GM18909 (cell line): ENCODE measurements around the gene SRRM4.
"Not testable (repeated sequence)": the region's sequence is repeated elsewhere in the genome, so short reads cannot be mapped to it uniquely, and the experiment has no call there.

Experiments
- ATAC-seq: cut with Tn5 transposase; IDR thresholded peaks from one replicate; pipeline ENCODE4 v1.9.1; 2021; ENCODE audit warnings: mild to moderate bottlenecking; ENCODE audit not compliant: unreplicated experiment, poor library complexity

Gene SRRM4

DNA sequence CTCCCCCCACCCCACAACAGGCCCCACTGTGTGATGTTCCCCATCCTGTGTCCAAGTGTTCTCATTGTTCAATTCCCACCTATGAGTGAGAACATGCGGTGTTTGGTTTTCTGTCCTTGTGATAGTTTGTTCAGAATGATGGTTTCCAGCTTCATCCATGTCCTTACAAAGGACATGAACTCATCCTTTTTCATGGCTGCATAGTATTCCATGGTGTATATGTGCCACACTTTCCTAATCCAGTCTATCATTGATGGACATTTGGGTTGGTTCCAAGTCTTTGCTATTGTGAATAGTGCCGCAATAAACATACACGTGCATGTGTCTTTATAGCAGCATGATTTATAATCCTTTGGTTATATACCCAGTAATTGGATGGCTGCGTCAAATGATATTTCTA, 123.6 kb downstream of the SRRM4 start:
- not testable (repeated sequence) for ATAC-seq

DNA sequence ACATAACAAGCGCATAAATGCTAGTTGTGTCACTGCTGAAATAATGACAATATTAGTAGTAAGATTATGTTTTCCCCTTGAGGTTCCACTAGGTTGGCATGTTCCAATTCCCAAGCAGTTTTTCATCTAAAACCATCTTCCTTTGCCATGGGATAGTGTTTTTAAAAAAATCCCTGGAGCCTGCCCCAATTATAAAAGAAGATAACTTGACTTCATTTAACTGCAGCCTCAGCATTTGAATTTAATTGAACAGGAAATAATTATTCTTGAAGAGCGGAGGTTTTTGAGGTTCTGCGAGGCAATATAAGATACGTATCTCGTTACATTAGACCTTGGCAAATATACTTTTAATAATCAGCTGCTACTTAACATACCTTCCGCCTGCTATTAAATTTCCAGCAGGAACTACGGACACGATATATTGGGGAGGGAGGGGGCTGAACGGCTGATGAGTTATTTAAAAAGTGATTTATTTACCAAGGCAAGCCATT, 132.2 kb downstream of the SRRM4 start:
- no peak for ATAC-seq

DNA sequence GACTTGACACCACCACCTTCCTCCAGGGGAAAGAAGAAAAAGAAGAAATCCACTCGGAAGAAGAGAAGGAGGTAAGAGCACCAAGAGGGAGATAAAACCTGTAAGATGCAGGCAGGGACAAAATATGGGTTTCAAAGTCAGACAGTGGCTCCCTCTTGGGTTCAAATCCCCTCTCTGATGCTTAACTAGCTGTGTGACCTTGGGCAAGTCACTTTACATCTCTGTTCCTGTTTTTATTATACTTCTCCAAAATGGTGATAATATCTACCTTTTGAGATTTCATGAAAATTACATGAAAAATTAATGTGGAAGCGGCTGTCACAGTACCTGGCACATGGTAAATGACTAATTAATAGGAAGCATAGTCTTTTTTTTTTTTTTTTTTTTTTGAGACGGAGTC, 133.0 kb downstream of the SRRM4 start:
- ATAC-seq = no peak

DNA sequence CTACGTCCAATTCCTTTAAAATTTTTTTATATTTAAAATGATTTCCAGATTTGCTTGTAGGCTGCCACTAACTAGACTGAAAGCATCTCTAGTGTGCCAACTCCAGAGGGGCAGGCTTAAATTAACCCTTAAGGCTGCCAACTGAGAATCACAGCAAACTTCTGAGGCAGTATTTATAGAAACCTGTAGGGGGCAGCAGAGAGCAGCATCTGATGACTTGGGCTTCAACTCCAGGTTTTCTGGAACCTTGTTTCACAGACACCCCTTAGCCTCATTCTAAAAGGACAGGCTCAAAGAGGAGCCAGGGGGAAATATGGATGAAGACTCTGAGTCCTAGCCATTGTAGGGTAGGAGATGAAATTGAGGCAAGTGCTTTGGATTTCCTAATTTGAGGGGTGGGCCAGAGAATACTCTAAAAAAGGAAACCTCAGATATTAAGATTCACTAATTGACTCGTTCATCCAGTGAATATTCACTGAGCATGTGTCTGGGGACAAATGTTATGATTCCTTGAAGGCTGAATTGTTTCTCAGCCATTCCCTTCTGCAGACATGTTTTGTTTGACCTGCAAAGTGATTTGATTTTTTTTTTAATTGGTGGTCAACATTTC, 134.1 kb downstream of the SRRM4 start:
- ATAC-seq = no peak

DNA sequence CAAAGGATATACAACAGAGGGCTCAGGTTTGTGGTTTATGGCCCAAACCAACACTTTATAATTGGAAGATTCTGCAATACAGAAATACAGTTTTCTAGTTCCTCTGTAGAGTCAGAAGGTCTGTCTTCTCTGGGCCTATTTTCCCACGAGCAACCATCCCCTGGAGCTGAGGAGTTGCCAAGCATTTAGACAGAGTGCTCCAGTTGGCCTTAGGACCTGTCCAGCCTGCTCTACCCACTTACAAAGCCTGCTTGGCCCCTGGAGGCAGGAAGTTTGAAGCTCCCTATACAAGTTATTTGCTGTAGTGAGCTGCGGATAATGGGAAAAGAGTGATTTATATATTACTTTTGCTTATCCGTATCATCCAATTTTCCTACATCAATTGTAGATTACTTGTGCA, 136.6 kb downstream of the SRRM4 start:
- ATAC-seq = no peak

DNA sequence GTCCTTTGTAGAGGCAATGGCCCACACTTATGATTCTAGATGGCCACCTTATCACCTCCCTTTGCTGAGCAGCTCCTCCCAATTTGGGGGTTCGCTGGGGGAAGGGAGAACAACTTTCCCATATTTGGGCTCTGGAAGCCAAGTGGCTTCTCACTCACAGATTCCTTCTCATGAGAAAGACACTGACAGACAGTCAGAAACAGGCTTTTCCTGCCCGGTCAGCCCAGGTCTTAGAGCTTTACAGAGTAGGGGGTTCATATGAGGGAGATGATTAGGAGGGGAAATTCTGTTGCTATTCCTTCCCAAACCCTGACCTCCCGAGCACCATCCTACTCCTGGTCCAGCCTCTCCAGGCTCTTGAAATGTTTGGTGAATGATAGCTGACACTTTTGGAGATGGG, 137.3 kb downstream of the SRRM4 start:
- no peak for ATAC-seq

DNA sequence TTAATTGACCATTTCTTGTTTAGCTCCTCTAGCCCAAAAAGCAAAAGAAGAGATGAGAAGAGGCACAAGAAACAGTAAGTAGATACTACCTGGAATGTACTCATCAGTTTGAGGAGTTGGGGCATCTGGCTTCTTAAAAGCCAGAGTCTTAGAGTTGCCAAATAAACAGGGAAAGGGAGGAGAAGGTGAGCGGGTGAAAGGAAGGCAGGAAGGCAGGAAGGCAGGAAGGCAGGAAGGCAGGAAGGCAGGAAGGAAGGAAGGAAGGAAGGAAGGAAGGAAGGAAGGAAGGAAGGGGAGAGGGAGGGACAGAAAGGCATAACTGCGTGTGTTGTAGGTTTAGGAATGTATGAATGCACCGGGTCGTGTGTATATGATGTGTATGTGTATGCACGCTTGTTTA, 140.7 kb downstream of the SRRM4 start:
- ATAC-seq = no peak

DNA sequence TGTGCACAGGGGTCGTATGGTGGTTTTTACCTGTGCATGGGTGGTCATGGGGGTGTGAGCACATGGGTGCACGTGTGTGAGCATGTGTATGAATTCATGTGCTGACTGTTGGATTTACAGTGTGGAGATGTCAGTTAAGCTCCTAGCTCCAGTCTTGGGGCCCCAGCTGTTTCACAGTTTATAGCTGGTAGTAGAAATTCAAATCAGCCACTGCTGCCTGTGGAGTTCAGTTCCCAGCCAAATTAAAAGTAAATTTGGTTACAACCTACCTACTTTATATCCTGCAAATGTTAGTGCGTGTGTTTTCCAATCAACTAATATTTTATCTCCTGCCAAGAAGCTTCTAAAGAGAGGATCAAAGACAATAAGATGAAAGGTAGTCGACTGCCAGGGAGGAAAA, 141.4 kb downstream of the SRRM4 start:
- ATAC-seq = no peak

DNA sequence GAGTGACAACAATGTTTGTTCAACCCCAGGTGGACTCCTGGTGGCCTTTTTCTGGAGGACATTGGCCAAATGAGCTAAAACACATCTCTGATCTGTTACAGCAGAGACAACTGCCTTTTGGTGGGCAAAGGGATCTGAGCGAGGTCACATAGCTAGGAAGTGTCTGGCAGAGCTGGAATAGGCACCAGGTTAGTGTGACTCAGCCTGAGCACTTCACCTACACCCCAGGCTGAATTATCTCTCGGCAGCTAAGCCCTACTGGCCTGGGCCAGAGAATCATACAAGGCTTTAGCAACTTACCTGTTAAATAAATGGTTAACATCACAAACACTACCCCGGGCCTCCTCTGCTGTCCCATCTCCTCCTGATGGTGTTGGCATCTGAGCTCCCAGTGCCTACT, 147.2 kb downstream of the SRRM4 start:
- no peak for ATAC-seq

DNA sequence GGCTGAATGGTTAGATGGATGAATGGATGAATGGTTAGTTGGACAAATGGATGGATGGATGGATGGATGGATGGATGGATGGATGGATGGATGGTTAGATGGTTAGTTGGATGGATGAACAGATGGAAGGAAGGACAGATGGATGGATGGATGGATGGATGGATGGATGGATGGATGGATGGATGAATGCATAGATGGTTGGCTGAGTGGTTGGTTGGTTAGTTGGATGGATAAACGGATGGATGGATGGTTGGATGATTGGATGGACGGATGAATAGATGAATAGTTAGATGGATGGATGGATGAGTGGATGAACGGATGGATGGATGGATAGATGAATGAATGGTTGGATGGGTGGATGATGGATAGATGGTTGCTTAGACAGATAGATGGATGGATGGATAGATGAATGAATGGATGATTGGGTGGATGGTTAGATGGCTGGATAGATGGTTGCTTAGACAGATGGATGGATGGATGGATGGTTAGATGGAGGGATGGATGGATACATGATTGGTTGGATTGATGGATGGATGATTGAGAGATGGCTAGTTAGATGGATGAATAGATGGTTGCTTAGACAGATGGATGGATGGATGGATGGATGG, 148.6 kb downstream of the SRRM4 start:
- ATAC-seq = no peak

DNA sequence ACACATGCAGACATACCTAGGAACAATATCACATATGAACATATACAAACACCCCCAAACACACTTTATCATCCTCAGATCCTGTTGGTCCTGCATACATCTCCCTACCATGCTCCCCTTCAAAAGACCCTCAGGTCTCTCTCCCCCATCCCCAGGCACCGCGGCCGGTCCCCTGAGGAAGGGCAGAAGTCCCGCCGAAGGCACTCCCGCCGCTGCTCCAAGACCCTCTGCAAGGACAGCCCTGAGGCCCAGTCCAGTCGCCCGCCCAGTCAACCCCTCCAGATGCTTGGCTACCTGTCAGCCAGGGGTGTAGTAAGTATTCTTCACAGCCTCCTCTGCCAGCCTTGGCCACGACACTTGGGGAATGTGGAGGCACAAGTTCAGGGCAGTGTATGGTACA, 149.2 kb downstream of the SRRM4 start:
- ATAC-seq = no peak

DNA sequence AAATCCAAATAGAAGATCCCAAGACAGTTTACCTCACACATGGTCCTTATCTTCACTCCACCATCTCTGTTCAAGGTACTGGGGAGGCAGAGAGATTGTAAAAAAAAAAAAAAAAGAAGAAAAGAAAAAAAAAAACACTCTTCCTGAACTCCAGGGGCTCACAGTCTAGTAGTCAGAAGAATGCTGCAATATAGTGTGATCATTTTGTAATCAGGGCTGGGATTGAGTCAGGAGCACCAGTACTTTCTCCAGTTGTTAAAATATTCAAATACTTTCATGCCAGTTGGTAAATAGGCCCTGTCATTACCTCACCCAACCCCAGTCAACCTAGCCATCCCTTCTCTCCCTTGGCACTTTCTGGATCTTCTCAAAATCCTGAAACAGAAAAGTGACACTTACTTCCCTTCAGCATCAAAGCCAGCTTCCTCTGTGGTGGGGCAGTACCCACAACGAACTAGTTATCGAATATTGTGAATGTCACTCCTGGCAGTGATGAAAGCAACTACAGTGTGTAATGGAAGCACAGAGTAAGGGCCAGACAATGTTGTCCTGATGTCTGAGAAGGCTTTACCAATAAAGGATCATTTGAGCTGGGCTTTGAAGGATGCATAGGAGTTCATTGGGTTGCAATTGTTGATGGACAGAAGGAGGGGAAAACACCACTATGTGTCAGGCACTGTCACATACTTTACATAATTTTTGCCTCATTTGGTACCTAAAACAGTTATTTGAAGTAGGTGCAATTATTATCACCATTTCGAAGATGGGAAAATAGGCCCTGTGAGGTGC, 153.1 kb downstream of the SRRM4 start:
- ATAC-seq = no peak

DNA sequence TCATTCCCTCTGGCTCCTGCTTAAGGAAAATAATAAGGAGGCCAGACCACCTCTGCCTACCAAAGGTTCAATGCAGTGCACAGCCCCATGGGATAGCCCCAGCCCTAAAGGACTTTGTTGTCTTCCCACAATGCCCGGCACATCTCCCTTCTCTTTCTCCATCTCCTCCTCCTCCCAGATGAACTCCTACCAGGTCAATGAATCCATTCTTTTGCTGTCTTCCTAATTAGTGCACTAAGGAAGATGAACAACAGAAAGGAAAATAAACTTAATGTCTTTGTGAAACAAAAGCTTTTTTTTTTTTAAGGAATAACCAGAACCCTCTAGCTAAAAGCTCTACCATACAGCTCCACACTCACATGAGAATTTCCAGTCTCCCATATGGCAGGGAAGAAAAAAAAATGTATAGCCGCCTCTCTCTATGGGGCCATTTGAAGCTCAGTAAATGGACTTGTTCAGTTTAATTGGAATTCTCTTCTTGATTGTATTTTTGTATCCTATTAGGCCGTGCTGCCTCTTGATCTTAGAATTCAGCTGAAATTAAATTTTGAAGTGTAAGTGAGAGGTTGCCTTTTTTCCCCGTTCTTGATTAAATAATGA, 155.6 kb downstream of the SRRM4 start:
- ATAC-seq = no peak

DNA sequence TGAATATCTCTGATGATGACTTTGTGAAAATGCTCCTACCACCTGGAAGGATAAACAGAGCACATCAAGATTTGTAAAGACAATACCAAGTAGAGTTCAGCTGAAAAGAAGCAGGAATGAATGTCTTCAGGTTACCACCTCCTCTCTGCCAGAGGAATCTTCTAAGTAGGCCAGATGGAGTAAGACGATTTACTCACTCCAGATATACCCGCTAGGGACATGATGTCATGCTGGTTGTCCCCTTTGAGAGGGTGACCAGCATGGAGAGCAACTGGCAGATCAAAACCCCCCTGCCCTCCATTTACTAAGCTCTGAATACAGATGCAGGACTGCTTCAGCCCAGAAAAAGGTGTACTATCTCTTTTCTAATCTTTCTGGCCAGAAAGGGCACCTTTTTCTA, 158.1 kb downstream of the SRRM4 start:
- ATAC-seq = no peak

DNA sequence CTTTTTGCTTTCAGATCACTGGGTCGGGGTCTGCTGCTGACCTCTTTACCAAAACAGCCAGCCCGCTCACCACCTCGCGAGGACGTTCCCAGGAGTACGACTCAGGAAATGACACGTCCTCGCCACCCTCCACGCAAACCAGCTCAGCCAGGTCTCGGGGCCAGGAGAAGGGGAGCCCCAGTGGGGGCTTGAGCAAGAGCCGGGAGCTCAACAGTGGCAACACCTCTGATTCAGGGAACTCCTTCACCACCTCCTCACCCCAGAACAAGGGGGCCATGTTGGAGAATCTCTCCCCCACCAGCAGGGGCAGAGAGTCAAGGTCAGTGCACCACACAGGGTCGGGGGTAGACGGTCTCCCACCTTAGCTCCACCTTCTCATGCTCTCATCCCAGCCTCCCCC, 164.0 kb downstream of the SRRM4 start:
- ATAC-seq = no peak

DNA sequence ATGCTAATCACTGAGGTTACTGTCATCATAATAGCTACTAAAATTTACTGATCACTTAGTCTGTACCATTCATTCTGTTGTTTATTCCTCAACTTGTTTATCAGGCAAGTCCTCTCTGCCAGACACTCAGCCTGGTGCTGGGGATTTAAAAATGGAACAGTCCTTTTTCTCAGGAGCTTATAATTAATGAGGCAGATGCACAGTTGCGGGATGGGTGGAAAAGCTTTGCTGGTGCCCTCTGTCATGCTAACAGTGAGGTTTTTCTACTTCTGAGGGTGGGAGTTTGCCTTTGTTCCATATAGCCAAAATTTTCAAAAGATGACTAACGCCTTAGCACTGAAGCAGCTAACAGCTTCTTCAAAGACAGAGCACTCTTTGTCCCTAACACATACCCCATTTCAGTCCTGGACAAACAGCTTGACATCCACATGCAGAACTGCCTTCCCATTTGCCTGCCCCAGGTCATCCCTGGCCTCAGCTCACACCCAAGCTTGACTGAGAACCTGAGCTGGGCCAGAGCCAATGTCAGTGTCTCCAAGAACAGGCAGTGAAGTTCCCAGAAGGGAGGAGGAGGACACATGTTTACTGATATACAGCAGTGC, 166.6 kb downstream of the SRRM4 start:
- ATAC-seq = no peak

DNA sequence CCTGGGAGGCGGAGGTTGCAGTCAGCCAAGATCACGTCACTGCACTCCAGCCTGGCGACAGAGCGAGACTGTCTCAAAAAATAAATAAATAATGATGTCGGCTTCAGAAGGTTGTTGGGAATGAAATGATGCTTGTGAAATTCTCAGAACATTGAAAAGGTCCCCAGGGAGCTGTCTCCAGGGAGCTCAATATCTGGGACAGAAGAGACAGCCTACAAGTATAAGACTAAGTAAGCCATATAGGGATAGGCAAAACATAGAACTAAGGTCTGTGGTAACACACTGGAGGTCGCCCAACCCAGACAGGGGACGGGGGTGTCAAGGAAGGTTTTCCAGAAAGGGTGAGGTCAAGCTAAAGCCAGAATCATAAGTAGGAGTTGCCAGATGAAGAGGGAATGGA, 167.9 kb downstream of the SRRM4 start:
- no peak for ATAC-seq

DNA sequence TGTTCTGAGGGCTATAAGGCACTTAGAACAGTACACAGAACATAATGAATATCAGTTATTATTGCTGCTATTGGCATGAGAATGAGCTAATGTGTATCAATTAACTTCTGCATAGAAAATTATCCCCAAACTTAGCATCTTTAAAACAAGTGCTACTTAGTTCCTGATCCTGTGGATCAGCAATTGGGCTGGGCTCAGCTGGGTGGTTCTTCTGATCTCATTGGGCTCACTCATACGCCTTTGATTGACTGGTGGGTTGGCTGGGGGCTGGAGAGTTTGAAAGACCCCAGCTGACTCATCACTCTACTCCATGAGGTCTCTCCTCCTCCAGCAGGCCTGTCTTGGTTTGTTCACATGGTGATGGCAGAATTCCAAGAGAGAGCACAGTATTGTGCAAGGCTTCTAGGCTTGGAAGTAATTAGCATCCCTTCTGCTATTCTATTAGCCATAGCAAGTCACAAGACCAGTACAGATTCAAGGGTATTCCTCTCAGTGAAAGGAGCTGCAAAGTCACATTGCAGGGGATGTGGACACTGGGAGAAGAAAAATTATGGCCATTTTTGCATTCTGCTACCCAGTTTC, 170.2 kb downstream of the SRRM4 start:
- no peak for ATAC-seq

DNA sequence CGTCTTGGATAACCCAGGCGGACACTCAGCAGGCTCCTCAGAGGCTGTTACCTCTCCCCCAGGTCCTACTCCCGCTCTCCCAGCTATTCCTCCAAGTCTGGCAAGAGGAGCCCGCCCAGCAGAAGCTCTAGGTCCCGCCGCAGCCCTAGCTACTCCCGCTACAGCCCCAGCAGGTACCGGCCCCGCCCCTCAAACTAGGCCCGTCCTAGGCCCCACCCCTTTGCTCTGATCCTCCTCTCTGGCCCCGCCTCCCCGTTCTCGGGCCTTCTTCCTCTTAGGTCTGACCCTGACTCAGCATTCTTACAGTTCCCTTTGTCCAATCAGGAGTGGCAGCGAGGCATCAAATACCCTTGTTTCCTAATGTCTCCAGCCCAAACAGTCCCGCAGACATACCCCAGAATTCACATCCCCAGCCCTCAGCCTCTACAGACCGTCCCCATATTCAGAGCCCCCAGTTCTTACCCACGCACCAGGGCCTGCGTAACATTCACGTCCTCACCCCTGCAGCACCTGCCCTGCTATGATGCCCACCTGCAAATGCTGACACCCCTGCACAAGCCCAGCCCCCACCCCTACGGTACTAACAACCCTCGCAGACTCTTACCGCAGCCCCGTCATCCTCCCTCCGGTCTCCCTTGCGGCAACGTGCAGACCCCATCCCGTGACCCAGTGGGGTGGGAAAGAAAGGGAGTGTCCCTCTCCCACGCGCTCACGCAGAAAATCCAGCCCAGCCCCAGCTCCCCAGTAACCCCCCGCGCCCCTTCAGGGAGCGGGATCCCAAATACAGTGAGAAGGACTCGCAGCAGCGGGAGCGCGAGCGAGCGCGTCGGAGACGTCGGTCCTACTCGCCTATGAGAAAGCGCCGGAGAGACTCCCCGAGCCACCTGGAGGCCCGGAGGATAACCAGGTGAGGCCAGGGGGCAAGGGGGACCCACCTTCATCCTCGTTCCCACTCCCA, 172.4 kb downstream of the SRRM4 start:
- ATAC-seq = no peak
